ENCODE results near the gene CDK15. TPM values are rescaled to one million over a fixed set of nuclear protein-coding genes. Genes with fewer than 3 reads are reported as not detected.

Gene CDK15
- polyA plus RNA-seq, 2 of the 4 experiments (the other 2 are of a cell fraction): not detected

GRCh38 chr2:201881741-201882140 lies 75.4 kb downstream of the CDK15 start:
- FAIRE-seq (no peak), DNase-seq (ENCODE audit: low read depth in 1 of 2, low spot score in 1 of 2) (no peak), ATAC-seq (no peak)
- 89% methylated on average over 4 of the region's 4 CpGs for WGBS (ENCODE audit: missing lambda C conversion rate)
- TF ChIP-seq MYC (IDR thresholded peaks at IDR 0.05; ENCODE audit: borderline replicate concordance, low read length): no peak
- no peak for TF ChIP-seq HOXB13 (CRISPR knock-in tag; IDR thresholded peaks at IDR 0.05; ENCODE audit: low read depth)
- Histone ChIP-seq H3K9me3 (no peaks in the 10 kb centered on the region), H3K4me2 (no peak overlapping the region), H3K4me1 (no peaks in the 10 kb centered on the region; the same call in 2 of the 3 replicates), H3K4me3 (no peak overlapping the region), H3K27ac (no peak overlapping the region)
- ChIA-PET POLR2A (no interaction called here), CTCF (no interaction called here)

- peak overlapping the region; percentile 20; the same call in 1 of the 3 replicates for H3K4me2 ChIP-seq
- DNase-seq (ENCODE audit: low read depth in 1 of 2, low spot score in 1 of 2) (no peak), ATAC-seq (no peak; a peak in 1 of 6 replicates), FAIRE-seq (no peak)
- H3K4me3 ChIP-seq: no peak overlapping the region
- CTCF ChIA-PET: interaction anchor here (1.3 kb wide), 1 partner anchor 27 kb away, joined by 3 read pairs; no protein-coding TSS in a partner anchor
- TF ChIP-seq BCL3 (IDR thresholded peaks at IDR 0.05) (no peak), ZSCAN20 (CRISPR knock-in tag; IDR thresholded peaks at IDR 0.05) (no peak), KDM5A (IDR thresholded peaks at IDR 0.05) (no peak), HOXB13 (CRISPR knock-in tag; IDR thresholded peaks at IDR 0.05; ENCODE audit: low read depth) (no peak), MAZ (IDR thresholded peaks at IDR 0.05; ENCODE audit: borderline replicate concordance, low read depth, low read length) (no peak), HOXA7 (CRISPR knock-in tag; IDR thresholded peaks at IDR 0.05) (no peak), FOSB (CRISPR knock-in tag; IDR thresholded peaks at IDR 0.05) (no peak), HOXB5 (CRISPR knock-in tag; IDR thresholded peaks at IDR 0.05) (no peak), NR3C1 (IDR thresholded peaks at IDR 0.05) (no peak), RNF2 (IDR thresholded peaks at IDR 0.05; ENCODE audit: borderline replicate concordance, low read depth) (no peak), ESRRA (IDR thresholded peaks at IDR 0.05; ENCODE audit: borderline replicate concordance, low read length) (no peak), ELK1 (IDR thresholded peaks at IDR 0.05; ENCODE audit: low read depth, low read length) (no peak), PHF8 (IDR thresholded peaks at IDR 0.05; ENCODE audit: borderline replicate concordance, low read depth) (no peak)
- no peaks in the 10 kb centered on the region for H3K9me3 ChIP-seq
- no peaks in the 10 kb centered on the region; the same call in 2 of the 3 replicates for H3K4me1 ChIP-seq
- WGBS (ENCODE audit: missing lambda C conversion rate): 47% methylated on average over 14 of the region's 14 CpGs
- H3K27ac ChIP-seq: no peak overlapping the region
- POLR2A ChIA-PET: no interaction called here
Observed at GRCh38 chr2:201882353-201883090, 76.2 kb downstream of the CDK15 start.

GRCh38 chr2:201883606-201884369 lies 77.5 kb downstream of the CDK15 start:
- no peak for ATAC-seq
- Histone ChIP-seq H3K9me3 (no peaks in the 10 kb centered on the region), H3K4me3 (no peak overlapping the region), H3K27ac (no peak overlapping the region), H3K4me2 (no peak overlapping the region), H3K4me1 (no peaks in the 10 kb centered on the region; the same call in 2 of the 3 replicates)
- CTCF ChIA-PET: interaction anchor here (0.5 to 1.3 kb wide), 3 partner anchors 11 to 45 kb away, joined by 3 to 4 read pairs (median 3); no protein-coding TSS in a partner anchor
- WGBS (ENCODE audit: missing lambda C conversion rate): 65% methylated on average over 8 of the region's 8 CpGs
- DNase-seq (ENCODE audit: low read depth in 1 of 2, low spot score in 1 of 2): no peak
- no peak for FAIRE-seq
- POLR2A ChIA-PET: no interaction called here
- TF ChIP-seq RFX5 (IDR thresholded peaks at IDR 0.05) (no peak), FOSB (CRISPR knock-in tag; IDR thresholded peaks at IDR 0.05) (no peak), MAZ (IDR thresholded peaks at IDR 0.05; ENCODE audit: borderline replicate concordance, low read depth, low read length) (no peak), EHMT2 (IDR thresholded peaks at IDR 0.05; ENCODE audit: low read depth) (no peak), ELK1 (IDR thresholded peaks at IDR 0.05; ENCODE audit: low read depth, low read length) (no peak), CBX2 (IDR thresholded peaks at IDR 0.05; ENCODE audit: borderline replicate concordance, low read depth) (no peak), BCL3 (IDR thresholded peaks at IDR 0.05) (no peak), HOXA7 (CRISPR knock-in tag; IDR thresholded peaks at IDR 0.05) (no peak), MAFK (IDR thresholded peaks at IDR 0.05; ENCODE audit: partially characterized antibody) (no peak), REST (IDR thresholded peaks at IDR 0.05) (no peak), ZNF302 (CRISPR knock-in tag; IDR thresholded peaks at IDR 0.05) (no peak)

Measured in A549 (cell line).